Measurements from ENCODE around the gene PIP5K1C.

PIP5K1C gene

GRCh38 chr19:3720349-3720917 lies 20.2 kb upstream of the PIP5K1C start:
- H3K27me3 Mint-ChIP-seq (ENCODE audit: low read depth), result peaks cover 67% of the 10 kb centered on the region
- no peak for TF ChIP-seq CTCF (IDR thresholded peaks at IDR 0.05; ENCODE audit: unreplicated experiment in 3 of 3)
- H3K4me1 Mint-ChIP-seq, result no peaks in the 10 kb centered on the region
- no peaks in the 10 kb centered on the region for H3K9me3 Mint-ChIP-seq
- no peak overlapping the region for H3K4me3 Mint-ChIP-seq
- H3K36me3 Mint-ChIP-seq (ENCODE audit: low read depth), result no peaks in the 10 kb centered on the region
- no peak overlapping the region for H3K27ac Mint-ChIP-seq

GRCh38 chr19:3719868-3720267 lies 19.6 kb upstream of the PIP5K1C start:
- H3K4me1 Mint-ChIP-seq, result no peaks in the 10 kb centered on the region
- peaks cover 62% of the 10 kb centered on the region for H3K27me3 Mint-ChIP-seq (ENCODE audit: low read depth)
- no peak overlapping the region for H3K27ac Mint-ChIP-seq
- no peak overlapping the region for H3K4me3 Mint-ChIP-seq
- no peaks in the 10 kb centered on the region for H3K36me3 Mint-ChIP-seq (ENCODE audit: low read depth)
- TF ChIP-seq CTCF (IDR thresholded peaks at IDR 0.05; ENCODE audit: unreplicated experiment in 3 of 3), result no peak
- H3K9me3 Mint-ChIP-seq, result no peaks in the 10 kb centered on the region

- no peak for TF ChIP-seq CTCF (IDR thresholded peaks at IDR 0.05; ENCODE audit: unreplicated experiment in 3 of 3)
- Mint-ChIP-seq H3K4me1 (peaks cover 6% of the 10 kb centered on the region), H3K27me3 (ENCODE audit: low read depth) (peaks cover 40% of the 10 kb centered on the region), H3K27ac (no peak overlapping the region), H3K9me3 (no peaks in the 10 kb centered on the region), H3K4me3 (no peak overlapping the region), H3K36me3 (ENCODE audit: low read depth) (no peaks in the 10 kb centered on the region)
These were observed 15.9 kb upstream of the PIP5K1C start for GRCh38 chr19:3716147-3716668.

GRCh38 chr19:3712663-3713611 lies 12.7 kb upstream of the PIP5K1C start:
- Mint-ChIP-seq H3K27me3 (ENCODE audit: low read depth) (peaks cover 21% of the 10 kb centered on the region), H3K36me3 (ENCODE audit: low read depth) (no peaks in the 10 kb centered on the region), H3K9me3 (no peaks in the 10 kb centered on the region), H3K27ac (peak overlapping the region; percentile 29 to 46 (median 33)), H3K4me1 (peaks cover 6% of the 10 kb centered on the region), H3K4me3 (no peak overlapping the region)
- TF ChIP-seq CTCF (IDR thresholded peaks at IDR 0.05; ENCODE audit: unreplicated experiment in 3 of 3), result no peak

- no peaks in the 10 kb centered on the region for H3K9me3 Mint-ChIP-seq
- H3K4me1 Mint-ChIP-seq, result peaks cover 6% of the 10 kb centered on the region
- TF ChIP-seq CTCF (IDR thresholded peaks at IDR 0.05; ENCODE audit: unreplicated experiment in 3 of 3), result no peak
- H3K27ac Mint-ChIP-seq, result no peak overlapping the region
- peaks cover 26% of the 10 kb centered on the region for H3K27me3 Mint-ChIP-seq (ENCODE audit: low read depth)
- H3K36me3 Mint-ChIP-seq (ENCODE audit: low read depth), result no peaks in the 10 kb centered on the region
- no peak overlapping the region for H3K4me3 Mint-ChIP-seq
These were observed 10.1 kb upstream of the PIP5K1C start for GRCh38 chr19:3710265-3710812.
